HEK293 (cell line): ENCODE measurements around the gene HDDC3.

ENCODE experiments used
- FEZF1 ChIP-seq: fragments of 450-650 bp; formaldehyde crosslinking; IDR thresholded peaks from 2 replicates; pipeline ENCODE4 v1.5.1; 2016; ENCODE audit warnings: missing biosample characterization, missing genetic modification characterization
- HOXC10 ChIP-seq: sonication (generic); formaldehyde crosslinking; IDR thresholded peaks from 2 replicates; pipeline ENCODE4 v1.8.1; 2023; ENCODE audit warnings: mild to moderate bottlenecking, missing genetic modification reagents
- MZF1 ChIP-seq: fragments of 450-650 bp; formaldehyde crosslinking; IDR thresholded peaks from 2 replicates; pipeline ENCODE4 v1.5.1; 2017; ENCODE audit warnings: missing biosample characterization, missing genetic modification characterization, borderline replicate concordance
- PRDM1 ChIP-seq: fragments of 450-650 bp; formaldehyde crosslinking; IDR thresholded peaks from 2 replicates; pipeline ENCODE4; 2016; ENCODE audit warnings: missing biosample characterization, missing genetic modification characterization
- SETDB1 ChIP-seq: IDR thresholded peaks from one replicate; pipeline ENCODE4 v1.6.1; 2017; ENCODE audit warnings: mild to moderate bottlenecking, low read length, moderate library complexity, mixed read lengths; ENCODE audit not compliant: insufficient read length
- ZBTB21 ChIP-seq: fragments of 450-650 bp; formaldehyde crosslinking; IDR thresholded peaks from 2 replicates; pipeline ENCODE4 v1.5.1; 2017; ENCODE audit warnings: missing biosample characterization, missing genetic modification characterization
- ZBTB48 ChIP-seq: fragments of 450-650 bp; formaldehyde crosslinking; IDR thresholded peaks from 2 replicates; pipeline ENCODE4 v1.5.1; 2016; ENCODE audit warnings: missing biosample characterization, missing genetic modification characterization
- ZBTB8A ChIP-seq: fragments of 450-650 bp; formaldehyde crosslinking; IDR thresholded peaks from 2 replicates; pipeline ENCODE4 v1.5.1; 2016; ENCODE audit warnings: missing biosample characterization, missing genetic modification characterization
- ZNF112 ChIP-seq: fragments of 450-650 bp; formaldehyde crosslinking; IDR thresholded peaks from 2 replicates; pipeline ENCODE4 v1.5.0; 2017; ENCODE audit warnings: missing biosample characterization, missing genetic modification characterization
- ZNF133 ChIP-seq: fragments of 450-650 bp; formaldehyde crosslinking; IDR thresholded peaks from 2 replicates; pipeline ENCODE4 v1.5.1; 2016; ENCODE audit warnings: missing biosample characterization, missing genetic modification characterization
- ZNF16 ChIP-seq: fragments of 450-650 bp; formaldehyde crosslinking; IDR thresholded peaks from 2 replicates; pipeline ENCODE4 v1.5.1; 2016; ENCODE audit warnings: low read depth, missing biosample characterization, missing genetic modification characterization
- ZNF184 ChIP-seq: fragments of 450-650 bp; IDR thresholded peaks from 2 replicates; pipeline ENCODE4 v1.5.1; 2018; ENCODE audit warnings: missing biosample characterization, mild to moderate bottlenecking, missing genetic modification characterization
- ZNF202 ChIP-seq: fragments of 450-650 bp; formaldehyde crosslinking; IDR thresholded peaks from 2 replicates; pipeline ENCODE4 v1.5.1; 2016; ENCODE audit warnings: missing biosample characterization, missing genetic modification characterization, borderline replicate concordance
- ZNF214 ChIP-seq: fragments of 450-650 bp; formaldehyde crosslinking; IDR thresholded peaks from 2 replicates; pipeline ENCODE4 v1.5.1; 2017; ENCODE audit warnings: missing biosample characterization, mild to moderate bottlenecking, missing genetic modification characterization, borderline replicate concordance
- ZNF221 ChIP-seq: fragments of 450-650 bp; formaldehyde crosslinking; IDR thresholded peaks from 2 replicates; pipeline ENCODE4 v1.5.1; 2017; ENCODE audit warnings: missing biosample characterization, missing genetic modification characterization, borderline replicate concordance
- ZNF24 ChIP-seq: fragments of 450-650 bp; formaldehyde crosslinking; IDR thresholded peaks from 2 replicates; pipeline ENCODE4 v1.5.1; 2016; ENCODE audit warnings: missing biosample characterization, missing genetic modification characterization
- ZNF292 ChIP-seq: fragments of 450-650 bp; formaldehyde crosslinking; IDR thresholded peaks from 2 replicates; pipeline ENCODE4 v1.5.1; 2016; ENCODE audit warnings: low read depth, missing biosample characterization, missing genetic modification characterization, borderline replicate concordance
- ZNF324 ChIP-seq: fragments of 450-650 bp; formaldehyde crosslinking; IDR thresholded peaks from 2 replicates; pipeline ENCODE4 v1.5.1; 2016; ENCODE audit warnings: missing biosample characterization, missing genetic modification characterization
- ZNF341 ChIP-seq: fragments of 450-650 bp; formaldehyde crosslinking; IDR thresholded peaks from 2 replicates; pipeline ENCODE4; 2016; ENCODE audit warnings: low read depth, missing biosample characterization, missing genetic modification characterization
- ZNF404 ChIP-seq: fragments of 450-650 bp; formaldehyde crosslinking; IDR thresholded peaks from 2 replicates; pipeline ENCODE4 v1.5.1; 2017; ENCODE audit warnings: missing biosample characterization, missing genetic modification characterization
- ZNF426 ChIP-seq: fragments of 450-650 bp; formaldehyde crosslinking; IDR thresholded peaks from 2 replicates; pipeline ENCODE4 v1.5.1; 2017; ENCODE audit warnings: missing biosample characterization, missing genetic modification characterization, mild to moderate bottlenecking, inconsistent platforms, moderate library complexity
- ZNF473 ChIP-seq: fragments of 450-650 bp; formaldehyde crosslinking; IDR thresholded peaks from 2 replicates; pipeline ENCODE4 v1.5.1; 2017; ENCODE audit warnings: missing biosample characterization, missing genetic modification characterization
- ZNF501 ChIP-seq: fragments of 450-650 bp; formaldehyde crosslinking; IDR thresholded peaks from 2 replicates; pipeline ENCODE4 v1.5.1; 2016; ENCODE audit warnings: missing biosample characterization, missing genetic modification characterization
- ZNF571 ChIP-seq: fragments of 450-650 bp; formaldehyde crosslinking; IDR thresholded peaks from 2 replicates; pipeline ENCODE4 v1.5.0; 2017; ENCODE audit warnings: missing biosample characterization, missing genetic modification characterization
- ZNF629 ChIP-seq: fragments of 450-650 bp; formaldehyde crosslinking; IDR thresholded peaks from 2 replicates; pipeline ENCODE4 v1.5.1; 2017; ENCODE audit warnings: missing biosample characterization, missing genetic modification characterization
- ZNF76 ChIP-seq: fragments of 450-650 bp; formaldehyde crosslinking; IDR thresholded peaks from 2 replicates; pipeline ENCODE4; 2016; ENCODE audit warnings: low read depth, missing biosample characterization, missing genetic modification characterization, borderline replicate concordance
- ZNF777 ChIP-seq: fragments of 450-650 bp; formaldehyde crosslinking; IDR thresholded peaks from 2 replicates; pipeline ENCODE4 v1.5.1; 2017; ENCODE audit warnings: missing biosample characterization, missing genetic modification characterization, borderline replicate concordance
- ZSCAN30 ChIP-seq: fragments of 450-650 bp; IDR thresholded peaks from 2 replicates; pipeline ENCODE4 v1.5.1; 2018; ENCODE audit warnings: missing biosample characterization, mild to moderate bottlenecking, missing genetic modification characterization, moderate library complexity
- TF ChIP-seq, protein P1 (sequence below): fragments of 450-650 bp; formaldehyde crosslinking; optimal IDR thresholded peaks from 2 replicates; pipeline ENCODE3; 2016; ENCODE audit warnings: missing biosample characterization, mild to moderate bottlenecking, missing genetic modification characterization
- TF ChIP-seq, protein P2 (sequence below): IDR thresholded peaks from 2 replicates; pipeline ENCODE4 v1.6.1; 2011; ENCODE audit warnings: mild to moderate bottlenecking, low read depth, low read length, borderline replicate concordance
- TF ChIP-seq, protein P3 (sequence below): fragments of 450-650 bp; formaldehyde crosslinking; IDR thresholded peaks from 2 replicates; pipeline ENCODE4 v1.5.1; 2016; ENCODE audit warnings: missing biosample characterization, missing genetic modification characterization
- TF ChIP-seq, protein P4 (sequence below): fragments of 450-650 bp; formaldehyde crosslinking; IDR thresholded peaks from 2 replicates; pipeline ENCODE4 v1.5.1; 2016; ENCODE audit warnings: missing biosample characterization, missing genetic modification characterization
- TF ChIP-seq, protein P5 (sequence below): fragments of 450-650 bp; formaldehyde crosslinking; IDR thresholded peaks from 2 replicates; pipeline ENCODE4 v1.5.1; 2017; ENCODE audit warnings: missing biosample characterization, missing genetic modification characterization

Gene HDDC3

DNA sequence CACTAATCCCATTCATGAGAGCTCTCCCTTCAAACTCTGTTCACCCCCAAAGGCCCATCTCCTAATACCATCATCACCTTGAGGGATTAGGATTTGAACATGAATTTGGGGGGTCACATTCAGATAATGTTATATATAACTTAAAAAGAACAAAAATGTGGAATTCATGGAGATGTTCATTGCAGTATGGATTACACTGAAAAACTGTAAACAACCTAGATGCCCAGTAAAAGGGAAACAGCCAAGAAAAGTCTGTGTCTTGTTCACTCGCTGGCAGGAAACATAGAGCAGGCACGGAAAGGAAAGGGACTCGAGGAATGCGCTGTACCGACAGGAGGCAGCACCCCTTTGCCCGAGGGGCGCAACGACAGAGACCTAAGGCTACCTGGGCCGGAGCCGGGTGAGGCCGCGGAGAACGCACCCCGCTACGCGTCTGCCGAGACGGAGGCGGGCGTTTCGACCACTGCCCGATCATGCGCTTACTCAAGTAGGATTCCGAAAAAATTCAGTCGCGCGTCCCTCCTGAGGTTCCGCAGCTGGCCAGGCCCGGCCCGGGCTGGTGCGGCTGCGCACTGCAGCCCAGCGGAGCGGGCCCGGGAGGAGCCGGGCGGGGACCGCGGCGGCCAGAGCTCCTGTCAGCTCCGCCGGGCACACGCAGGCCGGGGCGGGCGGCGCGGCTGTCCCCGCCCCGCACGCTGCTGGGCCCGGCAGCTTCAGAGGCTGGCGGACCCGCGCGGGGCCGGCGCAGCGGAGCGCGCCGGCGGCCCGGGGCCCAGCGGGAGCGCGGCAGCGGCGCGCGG, 30.1 kb downstream of the HDDC3 start (continued):
- TF ChIP-seq, protein P1, sequence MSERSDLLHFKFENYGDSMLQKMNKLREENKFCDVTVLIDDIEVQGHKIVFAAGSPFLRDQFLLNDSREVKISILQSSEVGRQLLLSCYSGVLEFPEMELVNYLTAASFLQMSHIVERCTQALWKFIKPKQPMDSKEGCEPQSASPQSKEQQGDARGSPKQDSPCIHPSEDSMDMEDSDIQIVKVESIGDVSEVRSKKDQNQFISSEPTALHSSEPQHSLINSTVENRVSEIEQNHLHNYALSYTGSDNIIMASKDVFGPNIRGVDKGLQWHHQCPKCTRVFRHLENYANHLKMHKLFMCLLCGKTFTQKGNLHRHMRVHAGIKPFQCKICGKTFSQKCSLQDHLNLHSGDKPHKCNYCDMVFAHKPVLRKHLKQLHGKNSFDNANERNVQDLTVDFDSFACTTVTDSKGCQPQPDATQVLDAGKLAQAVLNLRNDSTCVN (tag by site-specific recombination) = no peak
- no peak; the same call in 1 of the 2 replicates for TF ChIP-seq ZBTB48 (tag by site-specific recombination)
- no peak for TF ChIP-seq ZNF202 (tag by site-specific recombination)
- no peak for TF ChIP-seq ZNF571
- TF ChIP-seq ZNF24 (tag by site-specific recombination) = no peak; the same call in 1 of the 2 replicates
- TF ChIP-seq PRDM1 (tag by site-specific recombination) = peak; percentile 84
- no peak for TF ChIP-seq ZNF292
- no peak for TF ChIP-seq ZNF404 (tag by site-specific recombination)
- peak; percentile 45 for TF ChIP-seq ZNF341 (tag by site-specific recombination)
- 0 out of 2 replicates have a peak, but pooled peaks have one; percentile 28 for TF ChIP-seq ZBTB21 (tag by site-specific recombination)
- no peak for TF ChIP-seq ZNF16 (tag by site-specific recombination)
- TF ChIP-seq ZBTB8A (tag by site-specific recombination) = peak; percentile 93
- no peak for TF ChIP-seq ZNF184 (tag by site-specific recombination)
- TF ChIP-seq HOXC10 = no peak
- TF ChIP-seq, protein P2, sequence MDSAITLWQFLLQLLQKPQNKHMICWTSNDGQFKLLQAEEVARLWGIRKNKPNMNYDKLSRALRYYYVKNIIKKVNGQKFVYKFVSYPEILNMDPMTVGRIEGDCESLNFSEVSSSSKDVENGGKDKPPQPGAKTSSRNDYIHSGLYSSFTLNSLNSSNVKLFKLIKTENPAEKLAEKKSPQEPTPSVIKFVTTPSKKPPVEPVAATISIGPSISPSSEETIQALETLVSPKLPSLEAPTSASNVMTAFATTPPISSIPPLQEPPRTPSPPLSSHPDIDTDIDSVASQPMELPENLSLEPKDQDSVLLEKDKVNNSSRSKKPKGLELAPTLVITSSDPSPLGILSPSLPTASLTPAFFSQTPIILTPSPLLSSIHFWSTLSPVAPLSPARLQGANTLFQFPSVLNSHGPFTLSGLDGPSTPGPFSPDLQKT = no peak
- peak; percentile 55; the same call in 1 of the 2 replicates for TF ChIP-seq ZNF324 (tag by site-specific recombination)
- TF ChIP-seq, protein P3, sequence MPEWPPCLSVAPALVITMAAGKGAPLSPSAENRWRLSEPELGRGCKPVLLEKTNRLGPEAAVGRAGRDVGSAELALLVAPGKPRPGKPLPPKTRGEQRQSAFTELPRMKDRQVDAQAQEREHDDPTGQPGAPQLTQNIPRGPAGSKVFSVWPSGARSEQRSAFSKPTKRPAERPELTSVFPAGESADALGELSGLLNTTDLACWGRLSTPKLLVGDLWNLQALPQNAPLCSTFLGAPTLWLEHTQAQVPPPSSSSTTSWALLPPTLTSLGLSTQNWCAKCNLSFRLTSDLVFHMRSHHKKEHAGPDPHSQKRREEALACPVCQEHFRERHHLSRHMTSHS (tag by site-specific recombination) = no peak
- TF ChIP-seq ZNF426 = no peak
- TF ChIP-seq MZF1 (tag by site-specific recombination) = peak; percentile 99
- no peak for TF ChIP-seq ZNF112
- TF ChIP-seq ZNF501 (tag by site-specific recombination) = peak; percentile 85
- no peak for TF ChIP-seq ZNF221 (tag by site-specific recombination)
- no peak; the same call in 1 of the 2 replicates for TF ChIP-seq ZNF777
- peak; percentile 85 for TF ChIP-seq ZSCAN30 (tag by site-specific recombination)
- TF ChIP-seq, protein P4, sequence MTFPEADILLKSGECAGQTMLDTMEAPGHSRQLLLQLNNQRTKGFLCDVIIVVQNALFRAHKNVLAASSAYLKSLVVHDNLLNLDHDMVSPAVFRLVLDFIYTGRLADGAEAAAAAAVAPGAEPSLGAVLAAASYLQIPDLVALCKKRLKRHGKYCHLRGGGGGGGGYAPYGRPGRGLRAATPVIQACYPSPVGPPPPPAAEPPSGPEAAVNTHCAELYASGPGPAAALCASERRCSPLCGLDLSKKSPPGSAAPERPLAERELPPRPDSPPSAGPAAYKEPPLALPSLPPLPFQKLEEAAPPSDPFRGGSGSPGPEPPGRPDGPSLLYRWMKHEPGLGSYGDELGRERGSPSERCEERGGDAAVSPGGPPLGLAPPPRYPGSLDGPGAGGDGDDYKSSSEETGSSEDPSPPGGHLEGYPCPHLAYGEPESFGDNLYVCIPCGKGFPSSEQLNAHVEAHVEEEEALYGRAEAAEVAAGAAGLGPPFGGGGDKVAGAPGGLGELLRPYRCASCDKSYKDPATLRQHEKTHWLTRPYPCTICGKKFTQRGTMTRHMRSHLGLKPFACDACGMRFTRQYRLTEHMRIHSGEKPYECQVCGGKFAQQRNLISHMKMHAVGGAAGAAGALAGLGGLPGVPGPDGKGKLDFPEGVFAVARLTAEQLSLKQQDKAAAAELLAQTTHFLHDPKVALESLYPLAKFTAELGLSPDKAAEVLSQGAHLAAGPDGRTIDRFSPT (tag by site-specific recombination) = no peak
- no peak; the same call in 1 of the 2 replicates for TF ChIP-seq ZNF76 (tag by site-specific recombination)
- no peak for TF ChIP-seq ZNF133 (tag by site-specific recombination)
- TF ChIP-seq ZNF214 (tag by site-specific recombination) = no peak
- TF ChIP-seq ZNF473 = no peak
- TF ChIP-seq, protein P5, sequence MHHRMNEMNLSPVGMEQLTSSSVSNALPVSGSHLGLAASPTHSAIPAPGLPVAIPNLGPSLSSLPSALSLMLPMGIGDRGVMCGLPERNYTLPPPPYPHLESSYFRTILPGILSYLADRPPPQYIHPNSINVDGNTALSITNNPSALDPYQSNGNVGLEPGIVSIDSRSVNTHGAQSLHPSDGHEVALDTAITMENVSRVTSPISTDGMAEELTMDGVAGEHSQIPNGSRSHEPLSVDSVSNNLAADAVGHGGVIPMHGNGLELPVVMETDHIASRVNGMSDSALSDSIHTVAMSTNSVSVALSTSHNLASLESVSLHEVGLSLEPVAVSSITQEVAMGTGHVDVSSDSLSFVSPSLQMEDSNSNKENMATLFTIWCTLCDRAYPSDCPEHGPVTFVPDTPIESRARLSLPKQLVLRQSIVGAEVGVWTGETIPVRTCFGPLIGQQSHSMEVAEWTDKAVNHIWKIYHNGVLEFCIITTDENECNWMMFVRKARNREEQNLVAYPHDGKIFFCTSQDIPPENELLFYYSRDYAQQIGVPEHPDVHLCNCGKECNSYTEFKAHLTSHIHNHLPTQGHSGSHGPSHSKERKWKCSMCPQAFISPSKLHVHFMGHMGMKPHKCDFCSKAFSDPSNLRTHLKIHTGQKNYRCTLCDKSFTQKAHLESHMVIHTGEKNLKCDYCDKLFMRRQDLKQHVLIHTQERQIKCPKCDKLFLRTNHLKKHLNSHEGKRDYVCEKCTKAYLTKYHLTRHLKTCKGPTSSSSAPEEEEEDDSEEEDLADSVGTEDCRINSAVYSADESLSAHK (tag by site-specific recombination) = 0 out of 2 replicates have a peak, but pooled peaks have one; percentile 31
- peak; percentile 58 for TF ChIP-seq ZNF629 (tag by site-specific recombination)
- TF ChIP-seq FEZF1 (tag by site-specific recombination) = 0 out of 2 replicates have a peak, but pooled peaks have one; percentile 35
- TF ChIP-seq SETDB1 = no peak
